H54 (cell line): Measurements from ENCODE around the gene MYADM.
"Not testable (repeated sequence)": the region's sequence is repeated elsewhere in the genome, so short reads cannot be mapped to it uniquely, and the experiment has no call there.

Experiments used
- DNase-seq: peaks from one replicate; pipeline ENCODE4 v3.0.0; 2011; ENCODE audit warnings: low spot score, mixed read lengths; ENCODE audit not compliant: insufficient read length
- FAIRE-seq: peaks from 3 replicates; lab custom pipeline; 2011; peaks lifted over from hg19 to GRCh38; lab: Jason Lieb, UNC
- POLR2A ChIP-seq: IDR thresholded peaks from 2 replicates; pipeline ENCODE4 v1.6.1; 2011; ENCODE audit warnings: low read depth, mild to moderate bottlenecking, low read length

Gene MYADM

GRCh38 chr19:53867225-53868090 lies at the start of gene MYADM:
Gene MYADM, plus strand, starts transcription at chr19:53867883. Its CDS starts 5,647 bp downstream, at chr19:53873530.
- TF ChIP-seq POLR2A = peak; percentile 58
- peak; percentile 100 for DNase-seq
- peak; percentile 11 for FAIRE-seq

GRCh38 chr19:53818756-53819155 lies 48.9 kb upstream of the MYADM start:
- TF ChIP-seq POLR2A = no peak
- DNase-seq = no peak
- no peak for FAIRE-seq

GRCh38 chr19:53819861-53820260 lies 47.8 kb upstream of the MYADM start:
- DNase-seq (no peak), FAIRE-seq (no peak)
- no peak for TF ChIP-seq POLR2A

GRCh38 chr19:53823380-53824120 lies 44.1 kb upstream of the MYADM start:
- no peak for FAIRE-seq
- no peak for TF ChIP-seq POLR2A
- DNase-seq = no peak

GRCh38 chr19:53824134-53824611 lies 43.5 kb upstream of the MYADM start, which contains the start of gene NLRP12:
Gene NLRP12, minus strand, starts transcription at chr19:53824314. Its CDS starts 140 bp downstream, at chr19:53824174.
- FAIRE-seq (no peak), DNase-seq (no peak)
- TF ChIP-seq POLR2A = no peak

GRCh38 chr19:53826876-53827275 lies 40.8 kb upstream of the MYADM start:
- FAIRE-seq (no peak), DNase-seq (no peak)
- TF ChIP-seq POLR2A = no peak

GRCh38 chr19:53828531-53828930 lies 39.2 kb upstream of the MYADM start:
- no peak for TF ChIP-seq POLR2A
- FAIRE-seq (no peak), DNase-seq (no peak)

- not testable (repeated sequence) for DNase-seq, FAIRE-seq
These were observed 34.8 kb upstream of the MYADM start for GRCh38 chr19:53832861-53833260.

- FAIRE-seq = not testable (repeated sequence)
These were observed 29.2 kb upstream of the MYADM start for GRCh38 chr19:53838446-53838845.

GRCh38 chr19:53840241-53840640 lies 27.4 kb upstream of the MYADM start:
- FAIRE-seq, DNase-seq: not testable (repeated sequence)

More at GRCh38 chr19:53838446-53838845, 29.2 kb upstream of the MYADM start:
- not testable (repeated sequence) for DNase-seq

- DNase-seq, FAIRE-seq: not testable (repeated sequence)
These were observed 26.8 kb upstream of the MYADM start for GRCh38 chr19:53840914-53841313.

GRCh38 chr19:53844849-53845246 lies 22.8 kb upstream of the MYADM start:
- DNase-seq (no peak), FAIRE-seq (no peak)
- TF ChIP-seq POLR2A = no peak

- no peak for DNase-seq
- FAIRE-seq = no peak
- TF ChIP-seq POLR2A = no peak
These were observed 20.1 kb upstream of the MYADM start for GRCh38 chr19:53847555-53847954.

- DNase-seq (peak; percentile 11), FAIRE-seq (no peak)
- TF ChIP-seq POLR2A = no peak
These were observed 18.4 kb upstream of the MYADM start for GRCh38 chr19:53849237-53849676.
